Astrocyte of the hippocampus (primary cell): ENCODE results near the gene OR4K1.
"Not testable (repeated sequence)": the region's sequence is repeated elsewhere in the genome, so short reads cannot be mapped to it uniquely, and the experiment has no call there.

Source experiments
- DNase-seq: peaks from one replicate; pipeline ENCODE4 v3.0.0; 2011; ENCODE audit warnings: low read depth, low spot score

Gene OR4K1, protein sequence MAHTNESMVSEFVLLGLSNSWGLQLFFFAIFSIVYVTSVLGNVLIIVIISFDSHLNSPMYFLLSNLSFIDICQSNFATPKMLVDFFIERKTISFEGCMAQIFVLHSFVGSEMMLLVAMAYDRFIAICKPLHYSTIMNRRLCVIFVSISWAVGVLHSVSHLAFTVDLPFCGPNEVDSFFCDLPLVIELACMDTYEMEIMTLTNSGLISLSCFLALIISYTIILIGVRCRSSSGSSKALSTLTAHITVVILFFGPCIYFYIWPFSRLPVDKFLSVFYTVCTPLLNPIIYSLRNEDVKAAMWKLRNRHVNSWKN

DNA sequence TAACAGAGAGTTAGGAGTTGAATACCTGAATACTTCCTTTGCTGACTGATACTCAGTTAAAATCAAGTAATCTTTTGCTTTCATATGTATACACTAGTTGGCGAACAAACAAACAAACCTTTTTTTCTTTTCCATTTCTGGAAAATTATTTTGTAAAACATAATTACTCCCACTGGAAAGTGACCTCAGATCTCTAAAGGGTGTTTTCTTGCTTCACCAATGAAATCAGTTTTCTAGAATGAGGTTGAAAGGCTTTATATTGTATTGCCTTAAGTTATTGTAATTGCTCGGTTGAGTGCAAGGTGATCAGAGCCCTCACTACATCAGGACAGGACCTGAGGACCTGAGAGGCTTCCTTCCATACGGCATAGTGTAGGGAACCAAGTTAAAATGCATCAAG, at the start of gene OR4K1:
Gene OR4K1 (plus strand): TSS at position 301 of the 400 bp plus-strand sequence. CDS start 4,750 bp downstream, outside the sequence.
- no peak for DNase-seq

DNA sequence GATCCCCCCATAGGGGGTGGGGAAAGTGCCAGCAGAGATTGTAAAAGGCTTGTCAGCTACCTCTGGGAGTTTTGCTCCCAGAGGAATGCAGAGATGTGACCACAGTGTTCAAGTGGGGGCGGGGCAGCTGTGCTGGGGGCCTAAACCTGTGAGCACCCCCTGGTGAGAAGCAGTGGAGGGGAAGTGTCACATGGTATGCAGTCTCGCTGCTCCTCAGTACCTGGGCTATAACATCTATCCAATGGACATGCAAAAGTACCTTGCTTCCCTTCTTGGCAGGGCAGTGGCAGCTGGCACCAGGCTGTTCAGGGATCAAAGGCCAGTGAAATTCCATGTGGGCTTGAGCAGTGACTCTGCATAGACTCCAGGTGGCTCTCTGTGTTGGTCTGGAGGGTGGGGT, 35.4 kb upstream of the OR4K1 start:
- DNase-seq, result no peak

DNA sequence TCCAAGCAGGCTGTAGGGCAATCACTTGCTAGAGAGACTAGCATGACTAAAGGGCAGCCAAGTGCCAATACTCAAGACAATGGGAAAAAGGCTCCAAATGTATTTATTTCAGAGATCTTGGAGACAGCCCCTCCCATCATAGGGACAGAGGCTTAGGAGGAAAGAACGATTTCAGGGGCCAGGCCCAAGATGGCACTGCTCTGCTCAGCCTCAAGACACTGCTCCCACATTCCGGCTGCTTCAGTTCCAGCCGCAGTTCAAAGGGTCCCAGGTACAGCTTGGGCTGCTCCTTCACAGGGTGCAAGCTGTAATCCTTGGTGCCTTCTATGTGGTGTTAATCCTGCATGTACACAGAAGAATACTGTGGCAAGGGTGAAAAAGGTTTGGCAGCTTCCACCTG, 29.7 kb upstream of the OR4K1 start:
- DNase-seq, result no peak

DNA sequence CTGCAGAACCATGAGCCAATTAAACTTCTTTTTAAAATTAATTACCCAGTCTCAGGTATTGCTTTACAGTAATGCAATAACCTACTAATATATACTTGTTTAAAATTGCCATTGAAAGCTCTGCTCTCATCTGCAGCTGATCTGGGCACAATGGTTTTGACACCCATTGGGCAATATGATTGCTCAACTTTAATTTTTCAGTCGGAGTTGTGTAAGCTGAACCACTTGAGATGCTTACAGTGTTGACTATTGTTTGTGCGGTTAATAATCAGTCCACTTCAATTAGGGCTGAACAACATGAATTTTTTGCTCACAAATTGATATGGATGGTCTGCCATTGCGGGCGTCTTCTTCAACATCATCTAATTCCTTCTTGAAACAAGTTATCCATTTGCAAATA, 28.3 kb upstream of the OR4K1 start:
- DNase-seq, result no peak

DNA sequence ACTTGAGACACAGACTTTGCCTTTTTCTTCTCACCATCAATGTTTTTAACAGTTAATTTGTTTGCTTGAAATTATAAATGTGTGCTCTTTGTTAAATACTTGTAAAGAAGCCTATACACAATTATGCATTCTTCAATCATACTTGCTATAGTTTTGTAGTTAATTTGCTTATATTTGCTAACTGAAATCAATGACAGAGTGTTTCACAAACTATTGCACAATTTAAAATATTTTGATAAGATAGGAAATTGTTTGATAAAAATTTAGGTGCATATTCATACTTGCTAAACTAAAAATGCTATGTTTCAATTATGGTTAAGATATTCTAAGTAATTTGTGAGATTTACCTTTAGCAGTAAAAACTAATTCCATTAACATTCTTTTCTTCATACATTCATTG, 24.1 kb upstream of the OR4K1 start:
- DNase-seq, result no peak

DNA sequence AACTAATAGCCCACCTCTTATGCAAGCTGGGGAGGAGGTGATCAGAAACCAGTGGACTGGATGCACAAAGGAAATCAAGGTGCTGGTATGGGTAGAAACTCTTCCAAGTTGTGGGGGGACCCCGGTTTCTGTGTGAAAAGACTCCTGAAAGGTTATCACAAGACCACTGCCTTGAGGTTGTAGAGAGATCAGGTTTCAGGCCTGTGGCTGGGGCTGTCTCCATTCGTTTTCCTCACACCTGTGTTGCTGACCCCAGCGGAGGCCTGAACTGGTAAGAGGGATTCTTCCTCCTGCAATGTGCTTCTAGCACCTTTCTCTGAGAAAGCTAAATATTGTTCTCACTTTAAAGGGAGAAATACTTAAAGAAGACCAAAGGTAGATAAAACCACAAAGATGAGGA, 19.6 kb upstream of the OR4K1 start:
- DNase-seq, result no peak

DNA sequence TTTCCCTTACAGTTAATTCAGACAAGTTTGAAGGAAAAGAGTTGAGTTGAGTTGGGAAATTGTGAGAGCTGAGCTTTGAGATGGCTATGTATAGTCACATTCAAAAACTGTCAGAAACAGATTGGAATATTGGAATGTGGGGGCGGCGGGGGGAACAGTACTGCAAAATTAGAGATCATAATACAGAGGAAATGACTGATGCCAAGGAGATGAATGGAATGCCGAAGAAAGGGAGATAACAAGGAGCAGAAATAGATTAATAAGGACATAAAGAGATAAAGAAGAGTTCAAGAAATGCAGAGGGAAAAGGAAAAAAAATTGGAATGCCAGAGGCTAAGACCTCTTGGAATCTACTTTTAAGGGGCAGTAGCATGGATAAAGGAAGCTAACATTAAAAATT, 13.5 kb upstream of the OR4K1 start:
- DNase-seq, result no peak

DNA sequence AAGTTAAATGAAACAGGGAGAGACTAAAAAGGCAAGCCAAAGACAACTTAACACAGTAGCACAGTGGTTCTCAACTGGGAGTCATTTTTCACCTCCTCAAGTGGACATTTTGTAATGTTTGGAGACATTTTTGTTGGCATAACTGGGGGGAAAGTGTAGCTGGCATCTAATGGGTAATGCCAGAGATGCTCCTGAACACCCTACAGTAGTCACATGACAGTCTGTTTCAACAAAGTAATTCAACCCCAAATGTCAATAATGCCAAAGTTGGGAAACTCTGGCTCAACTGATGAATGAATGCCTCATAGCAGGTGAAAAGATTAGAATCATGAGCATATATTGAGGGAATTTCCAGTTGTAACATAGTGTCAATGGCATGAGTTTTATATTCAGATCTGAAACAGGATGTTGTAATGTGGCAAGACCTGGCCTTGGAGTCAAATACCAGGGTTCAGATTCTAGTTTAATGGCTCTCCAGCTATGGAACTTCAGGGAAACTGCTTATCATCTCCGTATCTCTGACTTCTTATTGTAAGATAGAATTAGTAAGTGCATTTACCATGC, 12.7 kb upstream of the OR4K1 start:
- DNase-seq, result no peak

DNA sequence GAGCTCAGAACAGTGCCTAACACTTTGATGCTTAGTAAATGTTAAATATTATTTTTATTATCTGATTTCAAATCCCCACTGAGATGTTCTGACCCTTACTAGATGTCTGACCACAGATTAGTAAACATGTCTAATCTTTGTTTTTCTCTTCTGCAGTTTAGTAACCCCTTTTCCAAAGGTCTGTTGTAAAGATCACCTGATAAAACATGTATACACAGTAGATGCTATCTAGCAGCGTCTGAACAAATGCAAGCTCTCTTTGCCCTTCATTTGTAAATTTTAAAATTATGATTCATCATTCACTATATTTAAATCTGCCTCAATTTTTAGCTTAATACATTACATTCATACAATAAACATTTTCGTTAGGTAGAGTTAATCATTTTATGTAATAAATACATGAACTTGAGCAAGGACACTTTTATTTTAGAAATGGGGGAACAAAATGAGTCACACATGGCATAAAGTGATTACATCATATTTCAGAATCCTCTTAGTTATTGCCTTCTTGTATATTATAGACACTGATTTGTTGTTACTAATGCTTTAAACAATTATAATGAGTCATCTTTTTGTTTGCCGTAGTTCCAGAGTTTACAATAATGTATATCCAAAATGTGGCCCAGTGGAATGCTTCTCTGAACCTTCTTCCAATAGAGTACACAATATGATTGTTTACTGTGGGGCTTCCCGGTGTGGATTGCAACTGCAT, 12.0 kb upstream of the OR4K1 start:
- DNase-seq, result no peak

DNA sequence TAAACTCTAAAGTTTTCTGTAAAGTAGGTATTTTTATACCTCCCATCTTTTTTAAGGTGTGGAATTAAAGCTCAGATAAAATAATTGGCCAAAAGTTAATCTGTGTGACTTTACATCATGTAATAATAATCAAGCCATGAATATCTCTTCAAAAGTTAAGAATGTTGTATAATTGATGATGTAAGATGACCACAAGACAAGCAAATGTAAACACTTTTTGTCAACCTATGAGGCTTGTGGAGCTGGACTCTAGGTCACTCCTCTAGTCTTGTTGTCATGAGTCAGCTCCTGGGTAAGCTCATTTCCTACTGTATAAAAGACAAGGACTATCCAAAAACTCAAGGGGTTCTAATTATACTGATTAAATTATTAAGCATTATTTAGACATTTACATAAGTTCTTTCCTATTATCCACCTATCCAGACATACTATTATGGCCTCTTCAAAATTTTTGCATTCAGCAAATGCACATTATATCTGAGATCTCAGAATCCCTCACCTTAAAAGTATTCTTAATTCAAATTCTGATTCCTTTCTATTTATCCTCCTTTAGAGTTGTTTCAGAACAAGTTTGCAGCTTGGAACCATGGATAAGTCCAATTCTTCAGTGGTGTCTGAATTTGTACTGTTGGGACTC, 10.6 kb upstream of the OR4K1 start, which contains the start of gene OR4K5:
Gene OR4K5 (plus strand): TSS at position 587 of the 637 bp plus-strand sequence. CDS start 0 bp downstream, at position 587.
- DNase-seq, result no peak

DNA sequence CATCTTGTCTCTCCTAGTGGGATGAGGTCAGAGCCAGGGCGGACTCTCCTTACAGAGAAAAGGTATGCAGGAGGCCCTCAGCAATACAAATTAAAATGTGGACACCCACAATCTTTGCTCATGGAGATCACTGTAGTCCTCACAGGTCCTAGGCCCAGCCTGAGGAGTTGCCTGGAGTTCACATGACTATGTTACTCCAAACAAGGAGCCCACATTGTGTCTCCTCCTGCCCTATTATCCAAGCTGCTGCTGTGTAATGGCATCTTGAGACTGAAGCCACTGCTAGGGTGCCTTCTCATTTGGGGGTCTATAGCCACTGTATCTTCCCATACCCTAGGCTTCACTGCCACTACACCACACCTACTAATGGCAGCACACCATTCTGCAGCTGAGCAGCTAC, 11.0 kb downstream of the OR4K1 start:
- no peak for DNase-seq

DNA sequence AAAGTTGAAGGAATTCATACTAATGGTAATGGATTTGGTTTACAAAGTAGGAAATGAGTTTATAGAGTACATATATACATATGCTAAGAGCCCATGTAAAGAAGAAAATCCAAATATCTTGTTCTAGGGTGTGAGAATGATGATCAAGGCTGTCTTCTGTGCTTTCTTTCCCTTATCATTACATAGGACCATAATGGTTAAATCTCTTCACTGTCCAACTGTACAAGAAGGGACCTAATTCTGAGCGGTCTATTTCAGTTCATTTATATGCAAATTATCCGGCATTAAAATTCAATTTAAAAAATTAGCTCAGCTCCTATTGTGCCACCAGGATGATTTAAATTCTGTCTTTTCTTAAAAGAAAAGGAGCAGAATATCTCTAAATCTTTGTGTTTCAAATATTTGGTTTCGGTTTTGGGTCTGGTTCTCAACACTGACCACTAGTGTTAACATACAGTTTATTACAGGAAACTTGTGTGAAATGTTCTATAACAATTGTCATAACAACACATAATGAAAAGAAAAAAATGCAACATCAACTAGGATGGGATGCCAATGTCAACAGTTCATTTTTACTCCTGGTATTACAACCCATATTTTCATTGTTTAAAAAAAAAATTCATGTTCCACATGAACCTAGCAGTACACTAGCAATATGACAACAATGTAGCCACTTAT, 16.8 kb downstream of the OR4K1 start:
- DNase-seq, result no peak

DNA sequence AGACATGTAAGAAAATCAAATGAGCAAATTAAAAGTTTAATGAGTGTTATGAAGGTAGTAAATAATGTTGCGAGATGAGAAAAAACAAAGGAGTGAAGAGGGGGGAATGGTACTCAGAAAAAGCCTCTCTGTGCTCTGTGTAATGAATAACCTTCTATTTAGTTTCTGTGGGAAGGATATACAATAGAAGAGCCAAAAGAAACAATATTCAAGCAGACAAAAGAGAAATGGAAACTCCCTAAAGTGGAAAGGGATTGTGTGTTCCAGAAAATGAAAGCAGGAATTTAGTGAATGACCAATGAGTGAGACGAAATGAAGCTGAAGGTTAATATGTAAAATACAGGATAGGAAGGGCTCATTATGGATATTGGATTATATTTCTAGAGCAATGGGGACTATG, 18.5 kb downstream of the OR4K1 start:
- no peak for DNase-seq

DNA sequence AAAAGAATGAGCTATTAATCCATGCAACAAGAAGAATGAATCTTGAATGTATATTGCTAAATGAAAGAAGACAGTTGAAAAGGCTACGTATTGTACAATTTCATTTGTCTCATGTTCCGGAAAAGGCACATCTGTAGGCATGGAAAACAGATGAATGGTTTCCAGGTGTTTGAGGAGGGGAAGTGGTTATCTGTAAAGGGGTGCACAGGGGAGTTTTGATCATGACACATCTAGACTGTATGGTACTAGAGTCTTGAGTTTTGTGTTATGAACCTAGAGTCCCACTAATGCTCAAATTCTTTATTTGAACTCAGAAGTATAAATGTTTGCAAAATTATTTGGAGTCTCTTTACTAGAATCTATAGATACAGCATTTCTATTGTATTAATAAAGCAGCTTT, 39.0 kb downstream of the OR4K1 start:
- not testable (repeated sequence) for DNase-seq

DNA sequence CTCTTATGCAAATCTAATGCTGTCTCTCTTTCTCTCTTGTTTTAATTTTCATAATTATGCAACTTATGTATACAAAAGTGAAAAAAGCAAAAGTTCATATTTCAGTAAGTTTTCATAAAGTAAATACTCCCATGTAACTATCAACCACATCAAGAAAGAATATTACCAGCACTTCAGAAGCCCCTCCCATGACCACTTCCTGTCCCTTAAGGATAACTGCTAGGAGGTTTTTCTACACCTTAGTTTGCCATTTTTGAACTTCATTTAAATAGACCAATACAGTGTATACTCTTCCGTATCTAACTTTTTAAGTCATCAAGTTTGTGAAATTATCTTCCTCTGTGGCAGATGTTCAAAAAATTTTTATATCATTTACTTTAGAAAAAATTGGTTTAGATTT, 44.1 kb downstream of the OR4K1 start:
- no peak for DNase-seq

DNA sequence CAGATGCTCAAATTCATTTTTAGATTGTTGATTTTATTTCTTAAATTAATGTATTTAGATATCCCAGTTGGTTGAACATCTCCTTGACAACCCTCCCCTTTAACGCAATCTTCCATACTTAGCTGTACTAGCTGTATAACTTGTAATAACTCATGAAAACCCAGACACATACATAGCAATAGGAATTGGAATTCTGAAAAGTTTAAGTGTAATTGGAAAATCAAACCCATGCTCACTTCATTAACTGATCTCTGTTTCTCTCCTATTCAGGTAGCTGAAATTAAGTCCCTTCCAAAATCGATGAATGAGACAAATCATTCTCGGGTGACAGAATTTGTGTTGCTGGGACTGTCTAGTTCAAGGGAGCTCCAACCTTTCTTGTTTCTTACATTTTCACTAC, 44.6 kb downstream of the OR4K1 start, which contains the start of gene OR4K15:
Gene OR4K15 (plus strand): TSS at position 301 of the 400 bp plus-strand sequence. CDS start 0 bp downstream, at position 301.
- no peak for DNase-seq
